HepG2 (cell line): ENCODE measurements around the gene ANKZF1. TPM values are rescaled to one million over a fixed set of nuclear protein-coding genes. Genes with fewer than 3 reads are reported as not detected.

Source experiments
- ATAD3A ChIP-seq: sonication (generic); formaldehyde crosslinking; IDR thresholded peaks from 2 replicates; pipeline ENCODE4 v1.4.0; 2020; ENCODE audit warnings: missing genetic modification reagents
- CHD2 ChIP-seq: IDR thresholded peaks from 2 replicates; pipeline ENCODE4 v1.6.1; 2011; ENCODE audit warnings: low read depth, low read length, improper control_type of control experiment
- CSRNP2 ChIP-seq: sonication (generic); formaldehyde crosslinking; conservative IDR thresholded peaks from 2 replicates; pipeline ENCODE4 v1.8.0; 2022; ENCODE audit warnings: low read depth, missing genetic modification reagents
- ETV5 ChIP-seq: IDR thresholded peaks from 2 replicates; pipeline ENCODE4 v1.6.1; 2018; ENCODE audit warnings: missing biosample characterization, missing genetic modification reagents, inconsistent platforms, borderline replicate concordance
- HDAC6 ChIP-seq: fragments of 200-600 bp; sonication (generic); IDR thresholded peaks from 2 replicates; pipeline ENCODE4 v1.7.0; 2017; ENCODE audit warnings: mild to moderate bottlenecking, antibody characterized with exemption, low read length, low read depth
- HIVEP1 ChIP-seq: sonication (generic); formaldehyde crosslinking; IDR thresholded peaks from 2 replicates; pipeline ENCODE4 v1.4.0; 2020; ENCODE audit warnings: mild to moderate bottlenecking, missing genetic modification reagents
- HNRNPL ChIP-seq: fragments of 200-400 bp; formaldehyde crosslinking; IDR thresholded peaks from 2 replicates; pipeline ENCODE4 v1.6.1; 2017; ENCODE audit warnings: mild to moderate bottlenecking, low read depth, low read length
- KDM6A ChIP-seq: IDR thresholded peaks from 2 replicates; pipeline ENCODE4 v1.6.1; 2016; ENCODE audit warnings: low read depth
- KLF15 ChIP-seq: sonication (generic); formaldehyde crosslinking; IDR thresholded peaks from 2 replicates; pipeline ENCODE4 v1.8.1; 2023; ENCODE audit warnings: borderline replicate concordance, mild to moderate bottlenecking, inconsistent platforms, missing genetic modification reagents, mixed read lengths
- MAZ ChIP-seq, 2 experiments: sonication (generic) in 1 of 2; formaldehyde crosslinking in 1 of 2; IDR thresholded peaks; 2 replicates each; pipeline versions ENCODE4 v1.5.0 to v1.6.1; 2012 to 2020; ENCODE audit warnings: low read depth in 2 of 2, mild to moderate bottlenecking in 2 of 2, borderline replicate concordance in 1 of 2, improper control_type of control experiment in 1 of 2, low read length in 1 of 2, missing genetic modification reagents in 1 of 2, moderate library complexity in 1 of 2
- MIER3 ChIP-seq: IDR thresholded peaks from 2 replicates; pipeline ENCODE4 v1.6.1; 2016; ENCODE audit warnings: missing compliant biosample characterization, borderline replicate concordance
- MIXL1 ChIP-seq: IDR thresholded peaks from 2 replicates; pipeline ENCODE4 v1.6.1; 2016
- MLLT10 ChIP-seq: sonication (generic); formaldehyde crosslinking; IDR thresholded peaks from 2 replicates; pipeline ENCODE4 v1.4.0; 2020; ENCODE audit warnings: missing genetic modification reagents
- NFE2L1 ChIP-seq: sonication (generic); formaldehyde crosslinking; IDR thresholded peaks from 2 replicates; pipeline ENCODE4 v1.4.0; 2020; ENCODE audit warnings: missing genetic modification reagents, mild to moderate bottlenecking, borderline replicate concordance
- NR2F2 ChIP-seq: IDR thresholded peaks from 2 replicates; pipeline ENCODE4 v1.6.1; 2012; ENCODE audit warnings: low read depth, inconsistent platforms, borderline replicate concordance
- POGZ ChIP-seq: sonication (generic); formaldehyde crosslinking; IDR thresholded peaks from 2 replicates; pipeline ENCODE4 v1.4.0; 2020; ENCODE audit warnings: mild to moderate bottlenecking, missing genetic modification reagents
- RFX5 ChIP-seq: IDR thresholded peaks from 2 replicates; pipeline ENCODE4 v1.6.1; 2011; ENCODE audit warnings: low read depth, low read length, improper control_type of control experiment
- RXRA ChIP-seq: sonication (generic); formaldehyde crosslinking; IDR thresholded peaks from 2 replicates; pipeline ENCODE4 v1.5.1; 2020; ENCODE audit warnings: missing genetic modification reagents
- SIX1 ChIP-seq: sonication (generic); formaldehyde crosslinking; IDR thresholded peaks from 2 replicates; pipeline ENCODE4 v1.4.0; 2020; ENCODE audit warnings: missing genetic modification reagents, borderline replicate concordance
- SIX4 ChIP-seq: sonication (generic); formaldehyde crosslinking; IDR thresholded peaks from 2 replicates; pipeline ENCODE4 v1.4.0; 2020; ENCODE audit warnings: missing genetic modification reagents
- SOX6 ChIP-seq, 2 experiments: fragments of 450-650 bp in 1 of 2; sonication (generic) in 1 of 2; formaldehyde crosslinking in 1 of 2; IDR thresholded peaks; 2 replicates each; pipeline versions ENCODE4 v1.4.0 to v1.6.1; 2017 to 2020; ENCODE audit warnings: antibody characterized with exemption in 1 of 2, mild to moderate bottlenecking in 1 of 2, missing genetic modification reagents in 1 of 2
- ZNF329 ChIP-seq: sonication (generic); formaldehyde crosslinking; IDR thresholded peaks from 2 replicates; pipeline ENCODE4 v1.9.0; 2021; ENCODE audit warnings: low read depth, mild to moderate bottlenecking, missing genetic modification reagents
- ZNF446 ChIP-seq: sonication (generic); formaldehyde crosslinking; IDR thresholded peaks from 2 replicates; pipeline ENCODE4 v1.5.0; 2020; ENCODE audit warnings: mild to moderate bottlenecking, missing genetic modification reagents
- ZNF574 ChIP-seq: sonication (generic); formaldehyde crosslinking; IDR thresholded peaks from 2 replicates; pipeline ENCODE4 v1.4.0; 2020; ENCODE audit warnings: missing genetic modification reagents
- ZNF670 ChIP-seq: sonication (generic); formaldehyde crosslinking; IDR thresholded peaks from 2 replicates; pipeline ENCODE4 v1.8.0; 2022; ENCODE audit warnings: mild to moderate bottlenecking, missing genetic modification reagents, borderline replicate concordance
- ZNF724P ChIP-seq: sonication (generic); formaldehyde crosslinking; IDR thresholded peaks from 2 replicates; pipeline ENCODE4 v1.8.0; 2022; ENCODE audit warnings: missing genetic modification reagents, borderline replicate concordance
- ZNF790 ChIP-seq: sonication (generic); formaldehyde crosslinking; IDR thresholded peaks from 2 replicates; pipeline ENCODE4 v1.8.0; 2022; ENCODE audit warnings: missing genetic modification reagents, mild to moderate bottlenecking, borderline replicate concordance
- ZNF879 ChIP-seq: sonication (generic); formaldehyde crosslinking; IDR thresholded peaks from 2 replicates; pipeline ENCODE4 v1.8.1; 2023; ENCODE audit warnings: missing genetic modification reagents
- polyA plus RNA-seq, 8 experiments: library from polyadenylated mRNA; depleted of rRNA in 3 of 8; stranded (reverse) in 7 of 8; unstranded in 1 of 8; fragments of >200 nt; fragmentation: Illumina TruSeq in 4 of 8; extraction: Trizol in 4 of 8; gene quantifications; 2 replicates each; pipeline versions ENCODE4 v1.2.1 to v1.2.3, GENCODE V29; 2011 to 2016; ENCODE audit warnings: low read depth in 4 of 8, missing spikeins in 1 of 8, mixed read lengths in 1 of 8; ENCODE audit not compliant: insufficient read depth in 1 of 8
- total RNA-seq, 5 experiments: library from RNA; depleted of rRNA; stranded (reverse); fragments of >200 nt; fragmentation: Illumina TruSeq; extraction: Trizol; gene quantifications; 2 replicates each; pipeline ENCODE4 v1.2.3, GENCODE V29; 2016; ENCODE audit warnings: low read depth in 1 of 5

Gene ANKZF1
- total and polyA plus RNA-seq, 2 of the 13 experiments (the other 11 are each of a cell fraction or from before 2014, with no cell fraction given): 25.3 to 128 TPM

- TF ChIP-seq POGZ (CRISPR knock-in tag): no peak
- TF ChIP-seq KLF15 (CRISPR knock-in tag): no peak
- no peak for TF ChIP-seq ATAD3A
- no peak for TF ChIP-seq SOX6 (IDR thresholded peaks at IDR 0.05)
- TF ChIP-seq SOX6 (CRISPR knock-in tag; IDR thresholded peaks at IDR 0.05): no peak; the same call in 1 of the 2 replicates
- TF ChIP-seq ZNF879 (CRISPR knock-in tag): no peak
- TF ChIP-seq ZNF574 (CRISPR knock-in tag): no peak
- TF ChIP-seq MLLT10: no peak
- no peak for TF ChIP-seq RXRA (CRISPR knock-in tag)
- TF ChIP-seq MIXL1 (CRISPR knock-in tag): no peak
- TF ChIP-seq KDM6A (CRISPR knock-in tag): no peak
- TF ChIP-seq ZNF446 (CRISPR knock-in tag): no peak
- no peak for TF ChIP-seq ZNF790 (CRISPR knock-in tag)
- no peak for TF ChIP-seq RFX5
- TF ChIP-seq HIVEP1: no peak; the same call in none of the 2 replicates
- TF ChIP-seq CHD2: no peak
- TF ChIP-seq ETV5 (CRISPR knock-in tag): no peak
- TF ChIP-seq SIX4 (CRISPR knock-in tag): no peak
- TF ChIP-seq NFE2L1: no peak
- TF ChIP-seq HDAC6: no peak
- TF ChIP-seq MIER3: no peak; the same call in 1 of the 2 replicates
- no peak for TF ChIP-seq ZNF724P
- TF ChIP-seq ZNF329: no peak
- no peak for TF ChIP-seq CSRNP2 (CRISPR knock-in tag)
- no peak for TF ChIP-seq ZNF670
- TF ChIP-seq MAZ (IDR thresholded peaks at IDR 0.05; ENCODE audit: borderline replicate concordance, low read depth, low read length): no peak
- TF ChIP-seq MAZ (CRISPR knock-in tag; IDR thresholded peaks at IDR 0.05; ENCODE audit: low read depth): no peak
- 0 out of 2 replicates have a peak, but pooled peaks have one; percentile 7 for TF ChIP-seq NR2F2
- no peak for TF ChIP-seq SIX1 (CRISPR knock-in tag)
- TF ChIP-seq HNRNPL: no peak
Observed at GRCh38 chr2:219207134-219207883, 22.3 kb upstream of the ANKZF1 start (continued).
